HepG2 (cell line): ENCODE results near the gene MKRN1. TPM values are rescaled to one million over a fixed set of nuclear protein-coding genes. Genes with fewer than 3 reads are reported as not detected.

ENCODE experiments used
- AGO2 ChIP-seq: fragments of 200-400 bp; formaldehyde crosslinking; optimal IDR thresholded peaks from 2 replicates; pipeline ENCODE3; 2017; ENCODE audit warnings: mild to moderate bottlenecking, low read depth, low read length, moderate library complexity
- HNRNPLL ChIP-seq: fragments of 200-400 bp; formaldehyde crosslinking; IDR thresholded peaks from 2 replicates; pipeline ENCODE4 v1.6.1; 2017; ENCODE audit warnings: mild to moderate bottlenecking, low read depth, low read length; ENCODE audit not compliant: poor library complexity, severe bottlenecking
- MEIS2 ChIP-seq: sonication (generic); formaldehyde crosslinking; IDR thresholded peaks from 2 replicates; pipeline ENCODE4 v1.9.0; 2021; ENCODE audit warnings: mild to moderate bottlenecking, missing genetic modification reagents
- NR2C2 ChIP-seq: sonication (generic); formaldehyde crosslinking; IDR thresholded peaks from 2 replicates; pipeline ENCODE4 v1.4.0; 2020; ENCODE audit warnings: missing genetic modification reagents, mild to moderate bottlenecking, moderate library complexity, borderline replicate concordance
- SMAD1 ChIP-seq: sonication (generic); formaldehyde crosslinking; IDR thresholded peaks from 2 replicates; pipeline ENCODE4 v1.4.0; 2020; ENCODE audit warnings: missing genetic modification reagents, low read depth, mild to moderate bottlenecking, borderline replicate concordance
- SRY ChIP-seq: sonication (generic); formaldehyde crosslinking; IDR thresholded peaks from 2 replicates; pipeline ENCODE4 v1.8.0; 2022; ENCODE audit warnings: mild to moderate bottlenecking, missing genetic modification reagents
- ZFY ChIP-seq: sonication (generic); formaldehyde crosslinking; IDR thresholded peaks from 2 replicates; pipeline ENCODE4 v1.4.0; 2020; ENCODE audit warnings: missing genetic modification reagents
- ZNF138 ChIP-seq: sonication (generic); formaldehyde crosslinking; IDR thresholded peaks from 2 replicates; pipeline ENCODE4 v1.5.0; 2020; ENCODE audit warnings: mild to moderate bottlenecking, low read depth, missing genetic modification reagents
- ZNF761 ChIP-seq: sonication (generic); formaldehyde crosslinking; conservative IDR thresholded peaks from 2 replicates; pipeline ENCODE4 v1.4.0; 2020; ENCODE audit warnings: mild to moderate bottlenecking, missing genetic modification reagents
- ZSCAN29 ChIP-seq: sonication (generic); formaldehyde crosslinking; conservative IDR thresholded peaks from 2 replicates; pipeline ENCODE4 v1.4.0; 2020; ENCODE audit warnings: mild to moderate bottlenecking, missing genetic modification reagents
- polyA plus RNA-seq, 8 experiments: library from polyadenylated mRNA; depleted of rRNA in 3 of 8; stranded (reverse) in 7 of 8; unstranded in 1 of 8; fragments of >200 nt; fragmentation: Illumina TruSeq in 4 of 8; extraction: Trizol in 4 of 8; gene quantifications; 2 replicates each; pipeline versions ENCODE4 v1.2.1 to v1.2.3, GENCODE V29; 2011 to 2016; ENCODE audit warnings: low read depth in 4 of 8, missing spikeins in 1 of 8, mixed read lengths in 1 of 8; ENCODE audit not compliant: insufficient read depth in 1 of 8
- total RNA-seq, 5 experiments: library from RNA; depleted of rRNA; stranded (reverse); fragments of >200 nt; fragmentation: Illumina TruSeq; extraction: Trizol; gene quantifications; 2 replicates each; pipeline ENCODE4 v1.2.3, GENCODE V29; 2016; ENCODE audit warnings: low read depth in 1 of 5
- TF ChIP-seq, protein P1 (sequence below): sonication (generic); formaldehyde crosslinking; IDR thresholded peaks from 2 replicates; pipeline ENCODE4 v1.8.1; 2023; ENCODE audit warnings: mild to moderate bottlenecking, missing genetic modification reagents
- TF ChIP-seq, protein P2 (sequence below): sonication (generic); formaldehyde crosslinking; IDR thresholded peaks from 2 replicates; pipeline ENCODE4 v1.9.0; 2022; ENCODE audit warnings: missing genetic modification reagents, mild to moderate bottlenecking, borderline replicate concordance
- TF ChIP-seq, protein P3 (sequence below): sonication (generic); formaldehyde crosslinking; IDR thresholded peaks from 2 replicates; pipeline ENCODE4 v1.4.0; 2020; ENCODE audit warnings: mild to moderate bottlenecking, missing genetic modification reagents
- TF ChIP-seq, protein P4 (sequence below): IDR thresholded peaks from 2 replicates; pipeline ENCODE4 v1.6.1; 2016; ENCODE audit warnings: missing compliant biosample characterization, missing genetic modification reagents, borderline replicate concordance
- TF ChIP-seq, protein P5 (sequence below): sonication (generic); formaldehyde crosslinking; IDR thresholded peaks from 2 replicates; pipeline ENCODE4 v1.8.0; 2022; ENCODE audit warnings: mild to moderate bottlenecking, missing genetic modification reagents; ENCODE audit not compliant: insufficient replicate concordance
- TF ChIP-seq, protein P6 (sequence below): sonication (generic); formaldehyde crosslinking; IDR thresholded peaks from 2 replicates; pipeline ENCODE4 v1.8.0; 2023; ENCODE audit warnings: mild to moderate bottlenecking, missing genetic modification reagents

Gene MKRN1
- total and polyA plus RNA-seq, 2 of the 13 experiments (the other 11 are each of a cell fraction or from before 2014, with no cell fraction given), result 28.5 to 32.8 TPM

DNA sequence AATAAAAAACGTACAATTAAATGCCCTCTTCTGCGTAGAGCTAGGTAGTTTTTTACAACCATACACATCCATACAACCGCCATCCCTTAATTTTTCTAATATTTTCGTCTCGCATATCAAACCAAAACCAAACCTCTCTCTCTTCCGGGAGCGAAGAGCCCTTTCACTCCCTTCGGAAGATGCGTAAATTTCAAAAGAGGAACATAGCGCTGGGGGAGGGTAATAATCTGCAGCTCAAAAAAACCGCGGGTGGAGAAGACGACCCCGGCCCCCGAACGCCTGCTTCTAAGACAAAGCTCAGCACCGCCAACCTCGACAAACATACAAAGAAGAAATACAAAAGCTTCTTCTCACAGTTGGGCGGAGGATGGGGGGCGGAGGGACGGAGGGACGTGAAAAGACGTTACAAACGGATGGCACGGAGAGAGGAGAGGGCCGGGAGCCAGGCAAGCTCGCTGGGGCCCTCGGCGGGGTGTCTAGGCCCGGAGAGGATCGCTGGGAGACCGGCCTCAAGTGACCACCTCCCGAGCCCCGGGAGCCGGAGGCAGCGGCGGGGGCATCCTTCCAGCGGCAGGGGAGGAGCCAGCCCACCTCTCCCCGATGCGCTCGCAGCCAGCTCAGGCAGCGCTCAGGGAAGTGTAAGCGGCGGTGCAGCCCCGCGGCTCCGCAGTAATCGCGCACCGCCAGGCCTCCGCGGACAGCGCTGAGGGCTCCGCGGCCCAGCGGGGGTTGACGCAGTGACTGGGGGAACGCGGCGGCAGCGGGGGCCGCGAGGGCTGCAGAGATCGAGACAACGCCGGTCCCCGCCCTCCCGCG is 851 bp downstream of the MKRN1 start (continued):
- TF ChIP-seq, protein P1, sequence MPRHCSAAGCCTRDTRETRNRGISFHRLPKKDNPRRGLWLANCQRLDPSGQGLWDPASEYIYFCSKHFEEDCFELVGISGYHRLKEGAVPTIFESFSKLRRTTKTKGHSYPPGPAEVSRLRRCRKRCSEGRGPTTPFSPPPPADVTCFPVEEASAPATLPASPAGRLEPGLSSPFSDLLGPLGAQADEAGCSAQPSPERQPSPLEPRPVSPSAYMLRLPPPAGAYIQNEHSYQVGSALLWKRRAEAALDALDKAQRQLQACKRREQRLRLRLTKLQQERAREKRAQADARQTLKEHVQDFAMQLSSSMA (CRISPR knock-in tag), result 0 out of 2 replicates have a peak, but pooled peaks have one; percentile 3
- TF ChIP-seq, protein P2, sequence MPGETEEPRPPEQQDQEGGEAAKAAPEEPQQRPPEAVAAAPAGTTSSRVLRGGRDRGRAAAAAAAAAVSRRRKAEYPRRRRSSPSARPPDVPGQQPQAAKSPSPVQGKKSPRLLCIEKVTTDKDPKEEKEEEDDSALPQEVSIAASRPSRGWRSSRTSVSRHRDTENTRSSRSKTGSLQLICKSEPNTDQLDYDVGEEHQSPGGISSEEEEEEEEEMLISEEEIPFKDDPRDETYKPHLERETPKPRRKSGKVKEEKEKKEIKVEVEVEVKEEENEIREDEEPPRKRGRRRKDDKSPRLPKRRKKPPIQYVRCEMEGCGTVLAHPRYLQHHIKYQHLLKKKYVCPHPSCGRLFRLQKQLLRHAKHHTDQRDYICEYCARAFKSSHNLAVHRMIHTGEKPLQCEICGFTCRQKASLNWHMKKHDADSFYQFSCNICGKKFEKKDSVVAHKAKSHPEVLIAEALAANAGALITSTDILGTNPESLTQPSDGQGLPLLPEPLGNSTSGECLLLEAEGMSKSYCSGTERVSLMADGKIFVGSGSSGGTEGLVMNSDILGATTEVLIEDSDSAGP, result 0 out of 2 replicates have a peak, but pooled peaks have one; percentile 4
- no peak for TF ChIP-seq NR2C2 (CRISPR knock-in tag)
- TF ChIP-seq SMAD1 (CRISPR knock-in tag), result 0 out of 2 replicates have a peak, but pooled peaks have one; percentile 12
- TF ChIP-seq, protein P3, sequence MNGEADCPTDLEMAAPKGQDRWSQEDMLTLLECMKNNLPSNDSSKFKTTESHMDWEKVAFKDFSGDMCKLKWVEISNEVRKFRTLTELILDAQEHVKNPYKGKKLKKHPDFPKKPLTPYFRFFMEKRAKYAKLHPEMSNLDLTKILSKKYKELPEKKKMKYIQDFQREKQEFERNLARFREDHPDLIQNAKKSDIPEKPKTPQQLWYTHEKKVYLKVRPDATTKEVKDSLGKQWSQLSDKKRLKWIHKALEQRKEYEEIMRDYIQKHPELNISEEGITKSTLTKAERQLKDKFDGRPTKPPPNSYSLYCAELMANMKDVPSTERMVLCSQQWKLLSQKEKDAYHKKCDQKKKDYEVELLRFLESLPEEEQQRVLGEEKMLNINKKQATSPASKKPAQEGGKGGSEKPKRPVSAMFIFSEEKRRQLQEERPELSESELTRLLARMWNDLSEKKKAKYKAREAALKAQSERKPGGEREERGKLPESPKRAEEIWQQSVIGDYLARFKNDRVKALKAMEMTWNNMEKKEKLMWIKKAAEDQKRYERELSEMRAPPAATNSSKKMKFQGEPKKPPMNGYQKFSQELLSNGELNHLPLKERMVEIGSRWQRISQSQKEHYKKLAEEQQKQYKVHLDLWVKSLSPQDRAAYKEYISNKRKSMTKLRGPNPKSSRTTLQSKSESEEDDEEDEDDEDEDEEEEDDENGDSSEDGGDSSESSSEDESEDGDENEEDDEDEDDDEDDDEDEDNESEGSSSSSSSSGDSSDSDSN (CRISPR knock-in tag), result peak; percentile 93
- TF ChIP-seq ZFY (CRISPR knock-in tag), result peak; percentile 84
- TF ChIP-seq, protein P4, sequence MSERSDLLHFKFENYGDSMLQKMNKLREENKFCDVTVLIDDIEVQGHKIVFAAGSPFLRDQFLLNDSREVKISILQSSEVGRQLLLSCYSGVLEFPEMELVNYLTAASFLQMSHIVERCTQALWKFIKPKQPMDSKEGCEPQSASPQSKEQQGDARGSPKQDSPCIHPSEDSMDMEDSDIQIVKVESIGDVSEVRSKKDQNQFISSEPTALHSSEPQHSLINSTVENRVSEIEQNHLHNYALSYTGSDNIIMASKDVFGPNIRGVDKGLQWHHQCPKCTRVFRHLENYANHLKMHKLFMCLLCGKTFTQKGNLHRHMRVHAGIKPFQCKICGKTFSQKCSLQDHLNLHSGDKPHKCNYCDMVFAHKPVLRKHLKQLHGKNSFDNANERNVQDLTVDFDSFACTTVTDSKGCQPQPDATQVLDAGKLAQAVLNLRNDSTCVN, result 0 out of 2 replicates have a peak, but pooled peaks have one; percentile 24
- TF ChIP-seq MEIS2 (CRISPR knock-in tag), result peak; percentile 23; the same call in 1 of the 2 replicates
- TF ChIP-seq AGO2, result peak; percentile 50
- 0 out of 2 replicates have a peak, but pooled peaks have one; percentile 10 for TF ChIP-seq ZSCAN29 (CRISPR knock-in tag)
- TF ChIP-seq ZNF138 (CRISPR knock-in tag), result 0 out of 2 replicates have a peak, but pooled peaks have one; percentile 35
- peak; percentile 52; the same call in 1 of the 2 replicates for TF ChIP-seq SRY
- TF ChIP-seq HNRNPLL, result peak; percentile 72
- TF ChIP-seq, protein P5, sequence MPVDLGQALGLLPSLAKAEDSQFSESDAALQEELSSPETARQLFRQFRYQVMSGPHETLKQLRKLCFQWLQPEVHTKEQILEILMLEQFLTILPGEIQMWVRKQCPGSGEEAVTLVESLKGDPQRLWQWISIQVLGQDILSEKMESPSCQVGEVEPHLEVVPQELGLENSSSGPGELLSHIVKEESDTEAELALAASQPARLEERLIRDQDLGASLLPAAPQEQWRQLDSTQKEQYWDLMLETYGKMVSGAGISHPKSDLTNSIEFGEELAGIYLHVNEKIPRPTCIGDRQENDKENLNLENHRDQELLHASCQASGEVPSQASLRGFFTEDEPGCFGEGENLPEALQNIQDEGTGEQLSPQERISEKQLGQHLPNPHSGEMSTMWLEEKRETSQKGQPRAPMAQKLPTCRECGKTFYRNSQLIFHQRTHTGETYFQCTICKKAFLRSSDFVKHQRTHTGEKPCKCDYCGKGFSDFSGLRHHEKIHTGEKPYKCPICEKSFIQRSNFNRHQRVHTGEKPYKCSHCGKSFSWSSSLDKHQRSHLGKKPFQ (CRISPR knock-in tag), result peak; percentile 53
- TF ChIP-seq, protein P6, sequence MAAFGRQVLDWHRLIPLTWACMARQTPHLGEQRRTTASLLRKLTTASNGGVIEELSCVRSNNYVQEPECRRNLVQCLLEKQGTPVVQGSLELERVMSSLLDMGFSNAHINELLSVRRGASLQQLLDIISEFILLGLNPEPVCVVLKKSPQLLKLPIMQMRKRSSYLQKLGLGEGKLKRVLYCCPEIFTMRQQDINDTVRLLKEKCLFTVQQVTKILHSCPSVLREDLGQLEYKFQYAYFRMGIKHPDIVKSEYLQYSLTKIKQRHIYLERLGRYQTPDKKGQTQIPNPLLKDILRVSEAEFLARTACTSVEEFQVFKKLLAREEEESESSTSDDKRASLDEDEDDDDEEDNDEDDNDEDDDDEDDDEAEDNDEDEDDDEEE (CRISPR knock-in tag), result 0 out of 2 replicates have a peak, but pooled peaks have one; percentile 40
- TF ChIP-seq ZNF761 (CRISPR knock-in tag), result no peak
